Osteoblast (primary cell): ENCODE measurements around the gene OPCML. TPM values are rescaled to one million over a fixed set of nuclear protein-coding genes. Genes with fewer than 3 reads are reported as not detected.

Experiments used
- DNase-seq: peaks from one replicate; pipeline ENCODE4 v3.0.0; 2011; ENCODE audit warnings: low spot score, mixed read lengths; ENCODE audit not compliant: insufficient read length; ENCODE audit errors: missing footprints
- H2AFZ ChIP-seq: 2 replicates; pipeline ENCODE4 v1.6.0; 2011; ENCODE audit warnings: mild to moderate bottlenecking, low read length
- H3K27ac ChIP-seq: 2 replicates; pipeline ENCODE4 v1.5.1; 2011; ENCODE audit warnings: mild to moderate bottlenecking, low read depth, low read length, moderate library complexity
- H3K27me3 ChIP-seq: 2 replicates; pipeline ENCODE4 v1.6.0; 2012; ENCODE audit warnings: mild to moderate bottlenecking, control low read depth, inconsistent platforms, low read length, moderate library complexity; ENCODE audit not compliant: insufficient read depth
- H3K36me3 ChIP-seq: 2 replicates; pipeline ENCODE4 v1.5.1; 2011; ENCODE audit warnings: mild to moderate bottlenecking, low read length, control low read depth, moderate library complexity; ENCODE audit not compliant: insufficient read depth
- H3K4me1 ChIP-seq: 2 replicates; pipeline ENCODE4 v1.5.1; 2011; ENCODE audit warnings: mild to moderate bottlenecking, low read length, control low read depth, moderate library complexity; ENCODE audit not compliant: insufficient read depth
- H3K4me2 ChIP-seq: 2 replicates; pipeline ENCODE4 v1.6.0; 2011; ENCODE audit warnings: mild to moderate bottlenecking, low read length; ENCODE audit not compliant: insufficient read depth
- H3K4me3 ChIP-seq: fragments of 200-600 bp; sonication (generic); 3 replicates; pipeline ENCODE4 v1.5.1; 2012; ENCODE audit warnings: mild to moderate bottlenecking, low read length, inconsistent platforms; ENCODE audit not compliant: insufficient read depth
- H3K79me2 ChIP-seq: 2 replicates; pipeline ENCODE4 v1.6.0; 2012; ENCODE audit warnings: mild to moderate bottlenecking, low read length, control low read depth, inconsistent platforms; ENCODE audit not compliant: insufficient read depth
- H3K9me3 ChIP-seq: 2 replicates; pipeline ENCODE4 v1.5.1; 2011; ENCODE audit warnings: low read depth, low read length, control low read depth
- H4K20me1 ChIP-seq: 2 replicates; pipeline ENCODE4 v1.6.0; 2012; ENCODE audit warnings: mild to moderate bottlenecking, low read length, control low read depth; ENCODE audit not compliant: insufficient read depth
- CTCF ChIP-seq: IDR thresholded peaks from 2 replicates; pipeline ENCODE4 v1.5.1; 2011; ENCODE audit warnings: mild to moderate bottlenecking, low read depth, low read length, moderate library complexity; ENCODE audit errors: extremely low read depth
- total RNA-seq: library from RNA; depleted of rRNA; stranded (reverse); fragments of >200 nt; gene quantifications from 2 replicates; pipeline ENCODE4 v1.2.3, GENCODE V29; 2012

Gene OPCML
- total RNA-seq, 1 donor = 0.36 TPM

- no peak for TF ChIP-seq CTCF
- H3K4me2 ChIP-seq = no peak overlapping the region
- H3K27ac ChIP-seq = no peak overlapping the region
- no peak overlapping the region for H2AFZ ChIP-seq
- H4K20me1 ChIP-seq = no peaks in the 10 kb centered on the region
- H3K27me3 ChIP-seq = peaks cover 5% of the 10 kb centered on the region
- H3K9me3 ChIP-seq = no peaks in the 10 kb centered on the region
- H3K36me3 ChIP-seq = no peaks in the 10 kb centered on the region
- H3K4me3 ChIP-seq = no peak overlapping the region
- no peaks in the 10 kb centered on the region for H3K79me2 ChIP-seq
- DNase-seq = no peak
- no peaks in the 10 kb centered on the region for H3K4me1 ChIP-seq
Observed at GRCh38 chr11:133015457-133015856, 516.8 kb downstream of the OPCML start.

GRCh38 chr11:133014337-133014736 is 518.0 kb downstream of the OPCML start:
- Histone ChIP-seq H3K9me3 (no peaks in the 10 kb centered on the region), H2AFZ (no peak overlapping the region), H3K36me3 (no peaks in the 10 kb centered on the region), H3K4me2 (no peak overlapping the region), H3K79me2 (no peaks in the 10 kb centered on the region), H4K20me1 (no peaks in the 10 kb centered on the region), H3K4me3 (no peak overlapping the region), H3K27me3 (peaks cover 5% of the 10 kb centered on the region), H3K27ac (no peak overlapping the region), H3K4me1 (no peaks in the 10 kb centered on the region)
- DNase-seq = no peak
- TF ChIP-seq CTCF = no peak

- Histone ChIP-seq H3K4me2 (no peak overlapping the region), H2AFZ (no peak overlapping the region), H3K27ac (no peak overlapping the region), H3K27me3 (peaks cover 9% of the 10 kb centered on the region), H3K79me2 (no peaks in the 10 kb centered on the region), H3K9me3 (no peaks in the 10 kb centered on the region), H4K20me1 (no peaks in the 10 kb centered on the region), H3K4me1 (no peaks in the 10 kb centered on the region), H3K4me3 (no peak overlapping the region), H3K36me3 (no peaks in the 10 kb centered on the region)
- no peak for DNase-seq
- TF ChIP-seq CTCF = no peak
Observed at GRCh38 chr11:133012803-133013202, 519.5 kb downstream of the OPCML start.

GRCh38 chr11:133011604-133012003 is 520.7 kb downstream of the OPCML start:
- peaks cover 9% of the 10 kb centered on the region for H3K27me3 ChIP-seq
- no peak overlapping the region for H3K27ac ChIP-seq
- no peaks in the 10 kb centered on the region for H3K36me3 ChIP-seq

More at GRCh38 chr11:133011604-133012003, 520.7 kb downstream of the OPCML start:
- H3K4me2 ChIP-seq = no peak overlapping the region
- TF ChIP-seq CTCF = no peak
- no peak for DNase-seq
- H4K20me1 ChIP-seq = no peaks in the 10 kb centered on the region
- no peaks in the 10 kb centered on the region for H3K9me3 ChIP-seq
- H3K4me3 ChIP-seq = no peak overlapping the region
- no peak overlapping the region for H2AFZ ChIP-seq
- no peaks in the 10 kb centered on the region for H3K4me1 ChIP-seq
- H3K79me2 ChIP-seq = no peaks in the 10 kb centered on the region
